Measurements from ENCODE around the gene MS4A12. TPM values are rescaled to one million over a fixed set of nuclear protein-coding genes. Genes with fewer than 3 reads are reported as not detected.
"Not testable (repeated sequence)": the region's sequence is repeated elsewhere in the genome, so short reads cannot be mapped to it uniquely, and the experiment has no call there.

The MS4A12 gene
- under 1 TPM in 1 of 4 donors, not detected in 3; 0.75 TPM for total RNA-seq

GRCh38 chr11:60492488-60493009 lies at the start of gene MS4A12:
Gene MS4A12 (plus strand): TSS chr11:60492778. CDS start chr11:60497319, 4,541 bp downstream.
- Histone ChIP-seq H3K4me1 (no peaks in the 10 kb centered on the region), H3K4me3 (no peak within 1 kb of the TSS), H3K27me3 (no peaks in the 10 kb centered on the region), H3K27ac (no peak within 1 kb of the TSS), H3K9me3 (no peaks in the 10 kb centered on the region), H3K36me3 (no peaks in the 10 kb centered on the region)
- in situ Hi-C loops (cut with MboI; ENCODE audit: low sequenced_read_pairs in 4 of 4) (no loop called here), intact Hi-C loops (cut with DNase I; ENCODE audit: low total_unique reads) (no loop called here)
- ATAC-seq (no peak), DNase-seq (no peak)
- no peak for TF ChIP-seq CTCF (IDR thresholded peaks at IDR 0.05 in 4 of 5, conservative IDR thresholded peaks at IDR 0.05 in 1 of 5)
- TF ChIP-seq POLR2A (IDR thresholded peaks at IDR 0.05) = no peak

DNA sequence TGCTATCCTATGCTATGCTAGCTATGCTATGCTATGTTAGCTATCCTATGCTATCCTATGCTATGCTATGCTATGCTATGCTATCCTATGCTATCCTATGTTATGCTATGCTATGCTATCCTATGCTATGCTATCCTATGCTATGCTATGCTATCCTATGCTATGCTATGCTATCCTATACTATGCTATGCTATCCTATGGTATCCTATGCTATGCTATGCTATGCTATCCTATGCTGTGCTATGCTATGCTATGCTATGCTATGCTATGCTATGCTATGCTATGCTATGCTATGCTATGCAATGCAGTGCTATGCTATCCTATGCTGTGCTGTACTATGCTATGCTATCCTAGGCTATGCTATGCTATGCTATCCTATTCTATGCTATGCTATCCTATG lies 45.5 kb upstream of the MS4A12 start:
- no peaks in the 10 kb centered on the region for H3K4me1 ChIP-seq

DNA sequence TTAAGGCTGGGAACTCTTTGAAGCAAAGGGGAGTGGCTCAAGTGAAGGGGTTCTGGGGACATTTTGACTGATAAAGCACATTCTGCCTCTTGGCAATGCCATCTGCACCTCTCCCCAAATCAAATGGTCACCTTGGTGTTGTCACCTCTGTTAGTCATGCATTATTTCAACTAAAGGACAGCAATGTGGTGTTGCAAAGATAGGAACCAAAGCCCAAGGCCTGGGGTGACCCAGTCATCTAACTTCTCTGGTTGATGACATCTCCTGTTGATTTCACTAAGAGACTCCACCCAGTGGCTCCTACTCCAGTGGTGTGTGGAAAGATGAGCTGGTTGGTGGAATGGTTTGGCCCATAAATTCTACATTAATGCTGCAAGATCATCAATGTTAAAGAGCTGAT lies 44.7 kb upstream of the MS4A12 start:
- no peak overlapping the region for H3K4me3 ChIP-seq
- no peak for ATAC-seq
- H3K36me3 ChIP-seq = no peaks in the 10 kb centered on the region
- no peaks in the 10 kb centered on the region for H3K9me3 ChIP-seq
- TF ChIP-seq POLR2A (IDR thresholded peaks at IDR 0.05) (no peak), CTCF (IDR thresholded peaks at IDR 0.05 in 4 of 5, conservative IDR thresholded peaks at IDR 0.05 in 1 of 5) (no peak)
- intact Hi-C loops (cut with DNase I; ENCODE audit: low total_unique reads) (no loop called here), in situ Hi-C loops (cut with MboI; ENCODE audit: low sequenced_read_pairs in 4 of 4) (no loop called here)
- DNase-seq = no peak
- H3K27me3 ChIP-seq = no peaks in the 10 kb centered on the region
- no peak overlapping the region for H3K27ac ChIP-seq
- H3K4me1 ChIP-seq = no peaks in the 10 kb centered on the region

More for the DNA sequence above, 45.5 kb upstream of the MS4A12 start:
- H3K27me3 ChIP-seq = no peaks in the 10 kb centered on the region
- H3K27ac ChIP-seq = no peak overlapping the region
- H3K4me3 ChIP-seq = no peak overlapping the region
- no peak for ATAC-seq
- DNase-seq = no peak
- no peak for TF ChIP-seq CTCF (IDR thresholded peaks at IDR 0.05 in 4 of 5, conservative IDR thresholded peaks at IDR 0.05 in 1 of 5)
- no peak for TF ChIP-seq POLR2A (IDR thresholded peaks at IDR 0.05)
- H3K9me3 ChIP-seq = no peaks in the 10 kb centered on the region
- in situ Hi-C loops (cut with MboI; ENCODE audit: low sequenced_read_pairs in 4 of 4) (no loop called here), intact Hi-C loops (cut with DNase I; ENCODE audit: low total_unique reads) (no loop called here)
- no peaks in the 10 kb centered on the region for H3K36me3 ChIP-seq

DNA sequence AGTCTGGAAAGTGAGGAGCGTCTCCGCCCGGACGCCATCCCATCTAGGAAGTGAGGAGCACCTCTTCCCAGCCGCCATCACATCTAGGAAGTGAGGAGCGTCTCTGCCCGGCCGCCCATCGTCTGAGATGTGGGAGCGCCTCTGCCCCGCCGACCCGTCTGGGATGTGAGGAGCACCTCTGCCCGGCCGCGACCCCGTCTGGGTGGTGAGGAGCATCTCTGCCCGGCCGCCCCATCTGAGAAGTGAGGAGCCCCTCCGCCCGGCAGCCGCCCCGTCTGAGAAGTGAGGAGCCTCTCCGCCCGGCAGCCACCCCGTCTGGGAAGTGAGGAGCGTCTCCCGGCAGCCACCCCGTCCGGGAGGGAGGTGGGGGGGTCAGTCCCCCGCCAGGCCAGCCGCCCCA lies 41.4 kb upstream of the MS4A12 start:
- H3K27ac ChIP-seq; in situ Hi-C loops (cut with MboI; ENCODE audit: low sequenced_read_pairs in 4 of 4); H3K4me1 ChIP-seq; H3K4me3 ChIP-seq; ATAC-seq; H3K9me3 ChIP-seq; H3K36me3 ChIP-seq; H3K27me3 ChIP-seq; DNase-seq; intact Hi-C loops (cut with DNase I; ENCODE audit: low total_unique reads): not testable (repeated sequence)

DNA sequence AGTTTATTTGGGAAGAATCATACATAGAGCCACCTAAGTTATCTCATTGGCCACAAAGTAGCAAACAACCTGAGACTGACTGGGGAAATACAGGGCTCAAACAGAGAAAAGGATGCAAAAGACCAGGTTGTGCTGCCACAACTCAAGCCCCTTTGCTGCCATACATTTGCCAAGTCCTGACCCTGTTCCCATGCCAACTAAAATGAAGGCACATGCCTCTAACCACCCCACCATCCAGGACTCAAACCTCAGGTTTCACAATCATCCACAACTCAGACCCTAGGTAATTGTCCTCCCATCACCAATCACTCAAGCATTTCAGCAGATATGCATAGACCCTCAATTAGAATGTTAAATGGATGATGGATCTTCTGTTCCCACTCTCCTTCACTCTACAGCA lies 38.4 kb upstream of the MS4A12 start:
- DNase-seq (no peak), ATAC-seq (no peak)
- no peak overlapping the region for H3K27ac ChIP-seq
- in situ Hi-C loops (cut with MboI; ENCODE audit: low sequenced_read_pairs in 4 of 4) (no loop called here), intact Hi-C loops (cut with DNase I; ENCODE audit: low total_unique reads) (no loop called here)
- H3K9me3 ChIP-seq = no peaks in the 10 kb centered on the region
- TF ChIP-seq POLR2A (IDR thresholded peaks at IDR 0.05) (no peak), CTCF (IDR thresholded peaks at IDR 0.05 in 4 of 5, conservative IDR thresholded peaks at IDR 0.05 in 1 of 5) (no peak)
- H3K4me3 ChIP-seq = no peak overlapping the region
- no peaks in the 10 kb centered on the region for H3K36me3 ChIP-seq
- no peaks in the 10 kb centered on the region for H3K27me3 ChIP-seq
- no peaks in the 10 kb centered on the region for H3K4me1 ChIP-seq

All from gastrocnemius medialis (tissue), 4 donors.